Measurements from ENCODE around the gene UTP3.
"Not testable (repeated sequence)": the region's sequence is repeated elsewhere in the genome, so short reads cannot be mapped to it uniquely, and the experiment has no call there.

UTP3 gene

GRCh38 chr4:70682142-70682541 is 6.2 kb upstream of the UTP3 start:
- DNase-seq (ENCODE audit: low read depth in 2 of 3, low spot score in 2 of 3), result not testable (repeated sequence)

- no peak for DNase-seq (ENCODE audit: low read depth in 2 of 3, low spot score in 2 of 3)
Observed at GRCh38 chr4:70687392-70687791, 940 bp upstream of the UTP3 start.

GRCh38 chr4:70688795-70689231 is 481 bp downstream of the UTP3 start:
- DNase-seq (ENCODE audit: low read depth in 2 of 3, low spot score in 2 of 3), result no peak

GRCh38 chr4:70691661-70692060 is 3.3 kb downstream of the UTP3 start:
- no peak for DNase-seq (ENCODE audit: low read depth in 2 of 3, low spot score in 2 of 3)

- DNase-seq (ENCODE audit: low read depth in 2 of 3, low spot score in 2 of 3), result not testable (repeated sequence)
Observed at GRCh38 chr4:70694633-70695032, 6.3 kb downstream of the UTP3 start.

- DNase-seq (ENCODE audit: low read depth in 2 of 3, low spot score in 2 of 3), result not testable (repeated sequence)
Observed at GRCh38 chr4:70698435-70698834, 10.1 kb downstream of the UTP3 start.

GRCh38 chr4:70700712-70701111 is 12.4 kb downstream of the UTP3 start:
- DNase-seq (ENCODE audit: low read depth in 2 of 3, low spot score in 2 of 3), result no peak

- no peak for DNase-seq (ENCODE audit: low read depth in 2 of 3, low spot score in 2 of 3)
Observed at GRCh38 chr4:70701271-70701670, 12.9 kb downstream of the UTP3 start.

GRCh38 chr4:70702592-70702991 is 14.3 kb downstream of the UTP3 start:
- not testable (repeated sequence) for DNase-seq (ENCODE audit: low read depth in 2 of 3, low spot score in 2 of 3)

GRCh38 chr4:70703619-70704214 is 15.4 kb downstream of the UTP3 start:
- no peak for DNase-seq (ENCODE audit: low read depth in 2 of 3, low spot score in 2 of 3)

- peak in 2 of 3 experiments; percentile 17 to 33 for DNase-seq (ENCODE audit: low read depth in 2 of 3, low spot score in 2 of 3)
Observed at GRCh38 chr4:70704215-70704930, 16.0 kb downstream of the UTP3 start.

- peak in 1 of 3 experiments; percentile 17 for DNase-seq (ENCODE audit: low read depth in 2 of 3, low spot score in 2 of 3)
Observed at GRCh38 chr4:70704931-70705182, 16.5 kb downstream of the UTP3 start.

GRCh38 chr4:70705183-70706043 is 17.1 kb downstream of the UTP3 start:
- DNase-seq (ENCODE audit: low read depth in 2 of 3, low spot score in 2 of 3), result peak; percentile 33 to 62 (median 58)

GRCh38 chr4:70706044-70706461 is 17.7 kb downstream of the UTP3 start:
- DNase-seq (ENCODE audit: low read depth in 2 of 3, low spot score in 2 of 3), result no peak

GRCh38 chr4:70706516-70706915 is 18.2 kb downstream of the UTP3 start:
- no peak for DNase-seq (ENCODE audit: low read depth in 2 of 3, low spot score in 2 of 3)

- DNase-seq (ENCODE audit: low read depth in 2 of 3, low spot score in 2 of 3), result no peak
Observed at GRCh38 chr4:70709611-70710205, 21.4 kb downstream of the UTP3 start.

GRCh38 chr4:70711599-70711998 is 23.3 kb downstream of the UTP3 start:
- DNase-seq (ENCODE audit: low read depth in 2 of 3, low spot score in 2 of 3), result no peak

GRCh38 chr4:70712150-70712549 is 23.8 kb downstream of the UTP3 start:
- DNase-seq (ENCODE audit: low read depth in 2 of 3, low spot score in 2 of 3), result no peak

- DNase-seq (ENCODE audit: low read depth in 2 of 3, low spot score in 2 of 3), result no peak
Observed at GRCh38 chr4:70712604-70713452, 24.5 kb downstream of the UTP3 start.

GRCh38 chr4:70713453-70714078 is 25.2 kb downstream of the UTP3 start:
- no peak for DNase-seq (ENCODE audit: low read depth in 2 of 3, low spot score in 2 of 3)

Data from activated CD8-positive, alpha-beta memory T cell treated with anti-CD3 and anti-CD28 coated beads for 48 hours (primary cell).